HCT116 (cell line): ENCODE results near the gene OTUB2. TPM values are rescaled to one million over a fixed set of nuclear protein-coding genes. Genes with fewer than 3 reads are reported as not detected.

ENCODE experiments used
- ATAC-seq: fragments of 200-7000 bp; cut with Tn5 transposase; 2 replicates; pipeline ENCODE4 v1.9.1; 2020; ENCODE audit warnings: mild to moderate bottlenecking, moderate library complexity
- BruUV-seq: library from RNA; stranded (reverse); fragments of 400-500 nt; replicated peaks from 2 replicates; lab custom pipeline; 2021; lab: Mats Ljungman, UMichigan
- CTCF ChIA-PET: fragments of 300-600 bp; sonication (Branson Sonifier 250); formaldehyde crosslinking; loops from one replicate; lab custom pipeline; 2021; ENCODE audit warnings: antibody characterized with exemption; lab: Charles Lee
- POLR2A ChIA-PET: fragments of 300-600, 350-600 bp; sonication (Branson Sonifier 250); formaldehyde crosslinking; loops from one replicate; lab custom pipeline; 2021; ENCODE audit warnings: antibody characterized with exemption; lab: Charles Lee
- RAD21 ChIA-PET, 2 experiments: fragments of 300-600 bp; sonication (Branson Sonifier 250); formaldehyde crosslinking; loops; one replicate each; lab custom pipeline; 2023; ENCODE audit warnings: low total read pairs in 2 of 2; ENCODE audit not compliant: uncharacterized antibody in 2 of 2, unreplicated experiment in 2 of 2, low non-redundant PET in 1 of 2; lab: Charles Lee
- DNase-seq: peaks from one replicate; pipeline ENCODE4 v3.0.0-alpha.2; 2010; ENCODE audit warnings: low read depth, low spot score
- H2AFZ ChIP-seq: fragments of 200-600 bp; shearing (Covaris generic), sonication (generic); 2 replicates; pipeline ENCODE4 v1.6.1; 2017; ENCODE audit warnings: low read depth, mixed run types, mixed read lengths, antibody characterized with exemption, low read length; ENCODE audit not compliant: poor library complexity, severe bottlenecking
- H3K27ac ChIP-seq: 2 replicates; pipeline ENCODE4 v1.5.1; 2012; ENCODE audit warnings: low read depth, low read length
- H3K27me3 ChIP-seq: fragments of 200-600 bp; sonication (generic); 2 replicates; pipeline ENCODE4 v1.6.1; 2016; ENCODE audit warnings: mixed run types, low read length, mixed read lengths; ENCODE audit not compliant: insufficient read depth
- H3K36me3 ChIP-seq, 2 experiments: fragments of 200-500 bp in 1 of 2; fragments of 200-600 bp in 1 of 2; sonication (Bioruptor generic) in 1 of 2; sonication (generic) in 1 of 2; 2 replicates each; pipeline versions ENCODE4 v1.5.1 to v1.6.1; 2014 to 2016; ENCODE audit warnings: low read length in 2 of 2, inconsistent platforms in 1 of 2, mixed read lengths in 1 of 2, mixed run types in 1 of 2; ENCODE audit not compliant: insufficient read depth in 2 of 2, control insufficient read depth in 1 of 2
- H3K4me1 ChIP-seq, 2 experiments: fragments of 200-600 bp in 1 of 2; sonication (generic) in 1 of 2; 2 replicates each; pipeline versions ENCODE4 v1.5.1 to v1.6.1; 2012 to 2017; ENCODE audit warnings: low read length in 2 of 2, inconsistent platforms in 1 of 2, mild to moderate bottlenecking in 1 of 2, mixed read lengths in 1 of 2, mixed run types in 1 of 2, moderate library complexity in 1 of 2; ENCODE audit not compliant: insufficient read depth in 2 of 2, control insufficient read depth in 1 of 2
- H3K4me2 ChIP-seq: fragments of 200-600 bp; sonication (generic); 2 replicates; pipeline ENCODE4 v1.6.1; 2017; ENCODE audit warnings: mixed run types, low read length, mixed read lengths
- H3K4me3 ChIP-seq, 2 experiments: fragments of 200-600 bp in 1 of 2; sonication (generic) in 1 of 2; replicated peaks in 1 of 2; 2 replicates each; pipeline ENCODE4 v1.5.1; 2011 to 2016; ENCODE audit warnings: low read length in 2 of 2, control low read depth in 1 of 2, low read depth in 1 of 2, mild to moderate bottlenecking in 1 of 2, mixed read lengths in 1 of 2, mixed run types in 1 of 2
- H3K79me2 ChIP-seq: fragments of 200-600 bp; sonication (generic); 2 replicates; pipeline ENCODE4 v1.6.1; 2017; ENCODE audit warnings: mild to moderate bottlenecking, mixed run types, low read length, moderate library complexity, mixed read lengths; ENCODE audit not compliant: insufficient read depth
- H3K9ac ChIP-seq: fragments of 200-600 bp; sonication (generic); 2 replicates; pipeline ENCODE4 v1.6.1; 2016; ENCODE audit warnings: low read length, mixed read lengths
- H3K9me2 ChIP-seq: fragments of 200-600 bp; sonication (generic), shearing (Covaris generic); 2 replicates; pipeline ENCODE4 v1.6.1; 2017; ENCODE audit warnings: mixed run types, mild to moderate bottlenecking, moderate library complexity; ENCODE audit not compliant: insufficient read depth
- H3K9me3 ChIP-seq, 2 experiments: fragments of 200-500 bp in 1 of 2; fragments of 200-600 bp in 1 of 2; sonication (Bioruptor generic) in 1 of 2; sonication (generic) in 1 of 2; 2 replicates each; pipeline ENCODE4 v1.6.1; 2014 to 2017; ENCODE audit warnings: low read length in 2 of 2, mixed read lengths in 2 of 2, inconsistent platforms in 1 of 2, low read depth in 1 of 2, mild to moderate bottlenecking in 1 of 2, mixed run types in 1 of 2, moderate library complexity in 1 of 2; ENCODE audit not compliant: control insufficient read depth in 1 of 2, insufficient read depth in 1 of 2
- H4K20me1 ChIP-seq: fragments of 200-600 bp; sonication (generic), shearing (Covaris generic); 2 replicates; pipeline ENCODE4 v1.6.1; 2017; ENCODE audit warnings: mixed run types, mild to moderate bottlenecking, moderate library complexity; ENCODE audit not compliant: insufficient read depth
- CBX3 ChIP-seq: IDR thresholded peaks from 2 replicates; pipeline ENCODE4 v1.6.1; 2012; ENCODE audit warnings: low read depth
- CEBPB ChIP-seq: IDR thresholded peaks from 2 replicates; pipeline ENCODE4 v1.6.1; 2012; ENCODE audit warnings: low read depth
- ELF1 ChIP-seq: IDR thresholded peaks from 2 replicates; pipeline ENCODE4 v1.6.1; 2012; ENCODE audit warnings: low read depth, borderline replicate concordance
- EZH2phosphoT487 ChIP-seq: fragments of 200-600 bp; IDR thresholded peaks from 2 replicates; pipeline ENCODE4 v1.6.1; 2018; ENCODE audit warnings: antibody characterized with exemption, borderline replicate concordance
- JUND ChIP-seq: IDR thresholded peaks from 2 replicates; pipeline ENCODE4 v1.6.1; 2012
- POLR2A ChIP-seq: IDR thresholded peaks from 2 replicates; pipeline ENCODE4 v1.7.0; 2011; ENCODE audit warnings: borderline replicate concordance; ENCODE audit not compliant: insufficient read depth, insufficient read length; ENCODE audit errors: extremely low read depth
- SIN3A ChIP-seq: IDR thresholded peaks from 2 replicates; pipeline ENCODE4 v1.6.1; 2012; ENCODE audit warnings: low read depth
- SP1 ChIP-seq: IDR thresholded peaks from 2 replicates; pipeline ENCODE4 v1.6.1; 2012; ENCODE audit warnings: low read depth
- YY1 ChIP-seq: IDR thresholded peaks from 2 replicates; pipeline ENCODE4 v1.6.1; 2011; ENCODE audit warnings: low read length, low read depth, moderate library complexity, mild to moderate bottlenecking; ENCODE audit not compliant: insufficient replicate concordance; ENCODE audit errors: extremely low read depth
- intact Hi-C: fragments of 100-400 bp; cut with micrococcal nuclease; formaldehyde crosslinking; loops from 2 replicates; pipeline ENCODE4 v1.10.0; 2022
- total RNA-seq: library from RNA; stranded (reverse); gene quantifications from one replicate; pipeline ENCODE4 v1.2.1, GENCODE V29; 2021; ENCODE audit not compliant: unreplicated experiment
- TF ChIP-seq, protein P1 (sequence below): IDR thresholded peaks from 2 replicates; pipeline ENCODE4 v1.6.1; 2012
- TF ChIP-seq, protein P2 (sequence below): IDR thresholded peaks from 2 replicates; pipeline ENCODE4 v1.6.1; 2012
- TF ChIP-seq, protein P3 (sequence below): IDR thresholded peaks from 2 replicates; pipeline ENCODE4 v1.6.1; 2011; ENCODE audit warnings: mild to moderate bottlenecking, low read length, moderate library complexity; ENCODE audit not compliant: insufficient replicate concordance; ENCODE audit errors: extremely low read depth
- TF ChIP-seq, protein P4 (sequence below): IDR thresholded peaks from 2 replicates; pipeline ENCODE4 v1.6.1; 2012; ENCODE audit warnings: low read depth

Gene OTUB2
- total RNA-seq, 1 experiment from 2014 or later: 6.6 TPM

DNA sequence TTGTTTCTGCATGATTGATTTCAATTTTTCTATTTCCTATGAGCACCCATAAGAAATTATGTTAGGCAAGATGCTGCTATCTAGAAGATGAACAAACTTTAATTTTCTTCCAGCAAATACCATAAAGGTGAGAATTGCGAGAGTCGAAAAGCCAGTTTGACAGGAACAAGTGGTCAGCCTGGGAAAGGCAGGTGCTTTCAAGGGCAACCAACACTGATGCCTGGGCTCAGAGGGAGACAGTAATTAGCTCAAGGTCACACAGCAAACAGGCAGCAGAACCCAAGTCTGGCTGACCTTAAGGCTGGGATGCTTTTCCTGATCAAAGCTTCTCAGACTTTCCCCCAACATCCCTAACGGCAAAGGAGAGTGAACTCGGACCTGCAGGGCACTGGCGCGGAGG, 6.8 kb upstream of the OTUB2 start:
- CTCF ChIA-PET: interaction anchor here (1.1 to 1.4 kb wide), 2 partner anchors 80 to 117 kb away, joined by 5 to 6 read pairs; no protein-coding TSS in a partner anchor
- Histone ChIP-seq H3K27me3 (no peaks in the 10 kb centered on the region), H4K20me1 (no peaks in the 10 kb centered on the region), H3K9me3 (no peaks in the 10 kb centered on the region), H2AFZ (no peak overlapping the region), H3K4me3 (no peak overlapping the region), H3K36me3 (no peaks in the 10 kb centered on the region), H3K4me2 (no peak overlapping the region), H3K79me2 (no peaks in the 10 kb centered on the region), H3K4me1 (peaks cover 5 to 18% of the 10 kb centered on the region in 2 experiments; a peak in 3 of 4 replicates), H3K27ac (no peak overlapping the region), H3K9ac (no peak overlapping the region), H3K9me2 (no peaks in the 10 kb centered on the region)
- no peak for DNase-seq
- intact Hi-C loops: no loop called here
- no TSS peak for BruUV-seq
- ATAC-seq: no peak
- TF ChIP-seq ELF1: no peak
- TF ChIP-seq, protein P1, sequence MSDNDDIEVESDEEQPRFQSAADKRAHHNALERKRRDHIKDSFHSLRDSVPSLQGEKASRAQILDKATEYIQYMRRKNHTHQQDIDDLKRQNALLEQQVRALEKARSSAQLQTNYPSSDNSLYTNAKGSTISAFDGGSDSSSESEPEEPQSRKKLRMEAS: no peak
- POLR2A ChIA-PET: no interaction called here
- RAD21 ChIA-PET: no interaction called here

DNA sequence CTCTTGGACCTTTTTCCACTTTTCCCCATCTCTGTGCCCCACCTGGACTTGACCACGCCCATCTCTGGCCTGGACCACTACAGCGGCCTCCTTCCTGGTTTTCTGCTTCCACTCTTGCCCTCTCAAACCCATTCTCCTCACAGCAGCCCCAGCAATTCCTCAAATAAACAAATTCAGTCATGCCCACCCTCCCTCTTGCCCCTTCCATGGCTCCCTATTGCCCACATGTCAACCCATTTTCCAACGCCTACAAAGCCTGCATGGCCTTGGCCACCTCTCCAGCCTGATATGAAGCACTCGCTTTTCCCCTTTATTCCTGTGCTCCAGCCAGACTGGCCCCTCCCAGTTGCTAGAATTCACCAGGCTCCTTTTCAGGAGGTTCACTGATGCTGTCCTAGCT, 5.9 kb upstream of the OTUB2 start:
- ChIA-PET RAD21 (no interaction called here), CTCF (interaction anchor here (1.5 kb wide), 1 partner anchor 116 kb away, joined by 5 read pairs; no protein-coding TSS in a partner anchor), POLR2A (no interaction called here)
- Histone ChIP-seq H3K4me3 (no peak overlapping the region), H4K20me1 (no peaks in the 10 kb centered on the region), H3K4me1 (peaks cover 5 to 21% of the 10 kb centered on the region in 2 experiments; a peak in 3 of 4 replicates), H3K36me3 (no peaks in the 10 kb centered on the region), H3K4me2 (no peak overlapping the region), H3K9me3 (no peaks in the 10 kb centered on the region), H3K27ac (no peak overlapping the region), H2AFZ (no peak overlapping the region), H3K27me3 (no peaks in the 10 kb centered on the region), H3K79me2 (no peaks in the 10 kb centered on the region), H3K9ac (no peak overlapping the region), H3K9me2 (no peaks in the 10 kb centered on the region)
- DNase-seq (no peak), ATAC-seq (no peak)
- BruUV-seq: no TSS peak
- intact Hi-C loops: no loop called here
- TF ChIP-seq SIN3A (no peak), YY1 (no peak), CEBPB (no peak), EZH2phosphoT487 (no peak), SP1 (no peak), POLR2A (no peak), CBX3 (no peak), JUND (no peak)
- TF ChIP-seq, protein P2, sequence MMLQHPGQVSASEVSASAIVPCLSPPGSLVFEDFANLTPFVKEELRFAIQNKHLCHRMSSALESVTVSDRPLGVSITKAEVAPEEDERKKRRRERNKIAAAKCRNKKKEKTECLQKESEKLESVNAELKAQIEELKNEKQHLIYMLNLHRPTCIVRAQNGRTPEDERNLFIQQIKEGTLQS: no peak
- TF ChIP-seq, protein P3, sequence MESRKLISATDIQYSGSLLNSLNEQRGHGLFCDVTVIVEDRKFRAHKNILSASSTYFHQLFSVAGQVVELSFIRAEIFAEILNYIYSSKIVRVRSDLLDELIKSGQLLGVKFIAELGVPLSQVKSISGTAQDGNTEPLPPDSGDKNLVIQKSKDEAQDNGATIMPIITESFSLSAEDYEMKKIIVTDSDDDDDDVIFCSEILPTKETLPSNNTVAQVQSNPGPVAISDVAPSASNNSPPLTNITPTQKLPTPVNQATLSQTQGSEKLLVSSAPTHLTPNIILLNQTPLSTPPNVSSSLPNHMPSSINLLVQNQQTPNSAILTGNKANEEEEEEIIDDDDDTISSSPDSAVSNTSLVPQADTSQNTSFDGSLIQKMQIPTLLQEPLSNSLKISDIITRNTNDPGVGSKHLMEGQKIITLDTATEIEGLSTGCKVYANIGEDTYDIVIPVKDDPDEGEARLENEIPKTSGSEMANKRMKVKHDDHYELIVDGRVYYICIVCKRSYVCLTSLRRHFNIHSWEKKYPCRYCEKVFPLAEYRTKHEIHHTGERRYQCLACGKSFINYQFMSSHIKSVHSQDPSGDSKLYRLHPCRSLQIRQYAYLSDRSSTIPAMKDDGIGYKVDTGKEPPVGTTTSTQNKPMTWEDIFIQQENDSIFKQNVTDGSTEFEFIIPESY: no peak
- TF ChIP-seq, protein P4, sequence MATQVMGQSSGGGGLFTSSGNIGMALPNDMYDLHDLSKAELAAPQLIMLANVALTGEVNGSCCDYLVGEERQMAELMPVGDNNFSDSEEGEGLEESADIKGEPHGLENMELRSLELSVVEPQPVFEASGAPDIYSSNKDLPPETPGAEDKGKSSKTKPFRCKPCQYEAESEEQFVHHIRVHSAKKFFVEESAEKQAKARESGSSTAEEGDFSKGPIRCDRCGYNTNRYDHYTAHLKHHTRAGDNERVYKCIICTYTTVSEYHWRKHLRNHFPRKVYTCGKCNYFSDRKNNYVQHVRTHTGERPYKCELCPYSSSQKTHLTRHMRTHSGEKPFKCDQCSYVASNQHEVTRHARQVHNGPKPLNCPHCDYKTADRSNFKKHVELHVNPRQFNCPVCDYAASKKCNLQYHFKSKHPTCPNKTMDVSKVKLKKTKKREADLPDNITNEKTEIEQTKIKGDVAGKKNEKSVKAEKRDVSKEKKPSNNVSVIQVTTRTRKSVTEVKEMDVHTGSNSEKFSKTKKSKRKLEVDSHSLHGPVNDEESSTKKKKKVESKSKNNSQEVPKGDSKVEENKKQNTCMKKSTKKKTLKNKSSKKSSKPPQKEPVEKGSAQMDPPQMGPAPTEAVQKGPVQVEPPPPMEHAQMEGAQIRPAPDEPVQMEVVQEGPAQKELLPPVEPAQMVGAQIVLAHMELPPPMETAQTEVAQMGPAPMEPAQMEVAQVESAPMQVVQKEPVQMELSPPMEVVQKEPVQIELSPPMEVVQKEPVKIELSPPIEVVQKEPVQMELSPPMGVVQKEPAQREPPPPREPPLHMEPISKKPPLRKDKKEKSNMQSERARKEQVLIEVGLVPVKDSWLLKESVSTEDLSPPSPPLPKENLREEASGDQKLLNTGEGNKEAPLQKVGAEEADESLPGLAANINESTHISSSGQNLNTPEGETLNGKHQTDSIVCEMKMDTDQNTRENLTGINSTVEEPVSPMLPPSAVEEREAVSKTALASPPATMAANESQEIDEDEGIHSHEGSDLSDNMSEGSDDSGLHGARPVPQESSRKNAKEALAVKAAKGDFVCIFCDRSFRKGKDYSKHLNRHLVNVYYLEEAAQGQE: no peak
